H1 (cell line): Measurements from ENCODE around the gene NSFL1C. TPM values are rescaled to one million over a fixed set of nuclear protein-coding genes. Genes with fewer than 3 reads are reported as not detected.

ENCODE experiments used
- CTCF ChIA-PET: fragments of 300-600 bp; sonication (Branson Sonifier 250); formaldehyde crosslinking; loops from one replicate; lab custom pipeline; 2021; ENCODE audit not compliant: partially characterized antibody; lab: Charles Lee
- POLR2A ChIA-PET: fragments of 300-600 bp; sonication (Branson Sonifier 250); formaldehyde crosslinking; loops from one replicate; lab custom pipeline; 2021; ENCODE audit warnings: inconsistent platforms; ENCODE audit not compliant: partially characterized antibody; lab: Charles Lee
- DNase-seq, 2 experiments: peaks; one replicate each; pipeline versions ENCODE4 v3.0.0 to v3.0.0-alpha.2; 2010 to 2022; ENCODE audit warnings: low spot score in 2 of 2, low read depth in 1 of 2, mixed read lengths in 1 of 2
- FAIRE-seq: peaks from 2 replicates; lab custom pipeline; 2011; peaks lifted over from hg19 to GRCh38; lab: Jason Lieb, UNC
- H2AFZ ChIP-seq: 2 replicates; pipeline ENCODE4 v1.8.1; 2012; ENCODE audit warnings: low read length, inconsistent platforms
- H2AK5ac ChIP-seq: 2 replicates; pipeline ENCODE4 v1.6.1; 2013; ENCODE audit warnings: low read depth, low read length
- H2BK120ac ChIP-seq: replicated peaks from 2 replicates; pipeline ENCODE3; 2013; ENCODE audit warnings: low read depth, low read length, inconsistent platforms
- H2BK12ac ChIP-seq: 2 replicates; pipeline ENCODE4 v1.6.1; 2013; ENCODE audit warnings: low read depth, low read length
- H2BK15ac ChIP-seq: 2 replicates; pipeline ENCODE4 v1.6.1; 2013; ENCODE audit warnings: low read length
- H2BK20ac ChIP-seq: 2 replicates; pipeline ENCODE4 v1.6.1; 2013; ENCODE audit warnings: low read length
- H2BK5ac ChIP-seq: 2 replicates; pipeline ENCODE4 v1.6.1; 2013; ENCODE audit warnings: low read depth, low read length
- H3K14ac ChIP-seq: 2 replicates; pipeline ENCODE4 v1.6.1; 2013; ENCODE audit warnings: inconsistent platforms; ENCODE audit not compliant: insufficient read length
- H3K18ac ChIP-seq: 2 replicates; pipeline ENCODE4 v1.6.1; 2013; ENCODE audit warnings: low read length; ENCODE audit errors: extremely low read depth
- H3K23ac ChIP-seq: 2 replicates; pipeline ENCODE4 v1.6.1; 2013; ENCODE audit warnings: inconsistent platforms; ENCODE audit not compliant: insufficient read length
- H3K23me2 ChIP-seq: 2 replicates; pipeline ENCODE4 v1.6.1; 2013; ENCODE audit warnings: low read depth, low read length
- H3K27ac ChIP-seq: 2 replicates; pipeline ENCODE4 v1.6.1; 2011; ENCODE audit warnings: low read depth, low read length, inconsistent platforms
- H3K27me3 ChIP-seq, 4 experiments: replicated peaks in 1 of 4; 1 replicate in 1 of 4; 2 replicates in 3 of 4; pipeline versions ENCODE4 v1.6.1 to v1.8.1; 2011 to 2013; ENCODE audit warnings: low read length in 3 of 4, mild to moderate bottlenecking in 3 of 4, inconsistent platforms in 2 of 4, mixed read lengths in 2 of 4, moderate library complexity in 1 of 4; ENCODE audit not compliant: control insufficient read depth in 3 of 4, insufficient read depth in 3 of 4; ENCODE audit errors: extremely low read depth in 1 of 4
- H3K36me3 ChIP-seq, 4 experiments: 2 replicates each; pipeline versions ENCODE4 v1.6.1 to v1.8.1; 2011 to 2013; ENCODE audit warnings: mild to moderate bottlenecking in 4 of 4, low read length in 3 of 4, moderate library complexity in 2 of 4, control low read depth in 1 of 4, inconsistent platforms in 1 of 4; ENCODE audit not compliant: insufficient read depth in 4 of 4, control insufficient read depth in 2 of 4
- H3K4ac ChIP-seq: replicated peaks from 2 replicates; pipeline ENCODE3; 2013; ENCODE audit warnings: low read length, low read depth, mixed read lengths, inconsistent platforms; ENCODE audit not compliant: insufficient read length
- H3K4me1 ChIP-seq, 4 experiments: replicated peaks in 1 of 4; 1 replicate in 1 of 4; 2 replicates in 3 of 4; pipeline versions ENCODE4 v1.6.1 to v1.8.1; 2011 to 2013; ENCODE audit warnings: low read length in 3 of 4, inconsistent platforms in 2 of 4, mixed read lengths in 1 of 4; ENCODE audit not compliant: insufficient read depth in 4 of 4, control insufficient read depth in 3 of 4
- H3K4me2 ChIP-seq, 2 experiments: 2 replicates each; pipeline versions ENCODE4 v1.6.1 to v1.8.1; 2011 to 2013; ENCODE audit warnings: low read depth in 2 of 2, low read length in 2 of 2, control low read depth in 1 of 2, inconsistent platforms in 1 of 2, mild to moderate bottlenecking in 1 of 2; ENCODE audit not compliant: insufficient read depth in 1 of 2
- H3K4me3 ChIP-seq, 4 experiments: fragments of 200-600, 300-600 bp in 1 of 4; sonication (generic), shearing (Covaris generic), sonication (Bioruptor Twin) in 1 of 4; 2 replicates each; pipeline versions ENCODE4 v1.5.1 to v1.8.1; 2011 to 2016; ENCODE audit warnings: low read length in 4 of 4, low read depth in 3 of 4, control low read depth in 2 of 4, inconsistent platforms in 2 of 4, mild to moderate bottlenecking in 2 of 4, mixed read lengths in 1 of 4, moderate library complexity in 1 of 4; ENCODE audit not compliant: insufficient read depth in 2 of 4; ENCODE audit errors: extremely low read depth in 1 of 4
- H3K56ac ChIP-seq: replicated peaks from 2 replicates; pipeline ENCODE3; 2013; ENCODE audit warnings: low read depth, mild to moderate bottlenecking, mixed read lengths, low read length, inconsistent platforms; ENCODE audit not compliant: insufficient read length
- H3K79me1 ChIP-seq: 2 replicates; pipeline ENCODE4 v1.6.1; 2013; ENCODE audit warnings: low read depth, low read length, control low read depth
- H3K79me2 ChIP-seq, 2 experiments: 2 replicates each; pipeline versions ENCODE4 v1.6.1 to v1.8.1; 2012 to 2013; ENCODE audit warnings: low read length in 2 of 2, mild to moderate bottlenecking in 2 of 2, inconsistent platforms in 1 of 2; ENCODE audit not compliant: insufficient read depth in 2 of 2, control insufficient read depth in 1 of 2
- H3K9ac ChIP-seq, 4 experiments: replicated peaks in 1 of 4; 1 replicate in 1 of 4; 2 replicates in 3 of 4; pipeline versions ENCODE4 v1.6.1 to v1.8.1; 2011 to 2013; ENCODE audit warnings: low read depth in 3 of 4, low read length in 3 of 4, control low read depth in 2 of 4, mild to moderate bottlenecking in 2 of 4, moderate library complexity in 2 of 4, inconsistent platforms in 1 of 4; ENCODE audit errors: extremely low read depth in 1 of 4
- H3K9me3 ChIP-seq, 2 experiments: 2 replicates each; pipeline versions ENCODE4 v1.6.1 to v1.8.1; 2012 to 2013; ENCODE audit warnings: mild to moderate bottlenecking in 2 of 2, moderate library complexity in 2 of 2, control low read depth in 1 of 2, inconsistent platforms in 1 of 2, low read depth in 1 of 2, low read length in 1 of 2, mixed read lengths in 1 of 2; ENCODE audit not compliant: insufficient read depth in 2 of 2
- H4K20me1 ChIP-seq, 2 experiments: replicated peaks in 1 of 2; 2 replicates each; pipeline versions ENCODE3 to v1.8.1; 2011 to 2013; ENCODE audit warnings: inconsistent platforms in 2 of 2, low read length in 2 of 2, mild to moderate bottlenecking in 1 of 2; ENCODE audit not compliant: insufficient read depth in 2 of 2, control insufficient read depth in 1 of 2
- H4K5ac ChIP-seq: 2 replicates; pipeline ENCODE4 v1.6.1; 2013; ENCODE audit warnings: low read length, low read depth, mixed read lengths, inconsistent platforms; ENCODE audit not compliant: insufficient read length
- H4K8ac ChIP-seq: 2 replicates; pipeline ENCODE4 v1.8.0; 2013; ENCODE audit warnings: mild to moderate bottlenecking, moderate library complexity, low read length, inconsistent platforms; ENCODE audit not compliant: insufficient read depth; ENCODE audit errors: extremely low read depth
- H4K91ac ChIP-seq: replicated peaks from 2 replicates; pipeline ENCODE3; 2013; ENCODE audit warnings: low read length, mixed read lengths, inconsistent platforms; ENCODE audit not compliant: insufficient read length
- CHD2 ChIP-seq: IDR thresholded peaks from 2 replicates; pipeline ENCODE4 v1.6.1; 2012; ENCODE audit warnings: low read length, improper control_type of control experiment
- CREB1 ChIP-seq: IDR thresholded peaks from 2 replicates; pipeline ENCODE4 v1.6.1; 2012; ENCODE audit warnings: inconsistent platforms
- WGBS, 2 experiments: shearing (Covaris generic) in 1 of 2; methylation state at CpG; one replicate each; pipeline versions ENCODE4 v1.1.6 to v1.1.7; 2013 to 2015; ENCODE audit warnings: low lambda C conversion rate in 2 of 2, mixed read lengths in 2 of 2, inconsistent platforms in 1 of 2, low coverage in 1 of 2, missing lambda C conversion rate in 1 of 2; ENCODE audit not compliant: insufficient replicate concordance in 2 of 2, insufficient coverage in 1 of 2, insufficient read length in 1 of 2; ENCODE audit errors: extremely low coverage in 1 of 2, missing lambda C conversion rate in 1 of 2; 5-methylcytosine and 5-hydroxymethylcytosine counted together
- polyA plus RNA-seq, 7 experiments: library from polyadenylated mRNA; depleted of rRNA in 3 of 7; stranded (reverse) in 5 of 7; unstranded in 2 of 7; fragments of >200 nt in 5 of 7; fragments of 200-250 nt in 2 of 7; gene quantifications; 1 replicate in 5 of 7; 2 replicates in 1 of 7; 4 replicates in 1 of 7; pipeline versions ENCODE4 v1.2.1 to v1.2.3, GENCODE V29; 2011 to 2013; ENCODE audit warnings: missing spikeins in 2 of 7, mixed read lengths in 2 of 7
- total RNA-seq: library from RNA; stranded (reverse); fragmentation: NEBNext Ultra II Directional; extraction: Animal tissue kit (Norgen Biotek cat#: 25700); gene quantifications from 2 replicates; pipeline ENCODE4 v1.2.1, GENCODE V29; 2021

Gene NSFL1C
- total and polyA plus RNA-seq, 2 of the 8 experiments (the other 6 are each of a cell fraction or from before 2014, with no cell fraction given), result 21.6 to 98.0 TPM

DNA sequence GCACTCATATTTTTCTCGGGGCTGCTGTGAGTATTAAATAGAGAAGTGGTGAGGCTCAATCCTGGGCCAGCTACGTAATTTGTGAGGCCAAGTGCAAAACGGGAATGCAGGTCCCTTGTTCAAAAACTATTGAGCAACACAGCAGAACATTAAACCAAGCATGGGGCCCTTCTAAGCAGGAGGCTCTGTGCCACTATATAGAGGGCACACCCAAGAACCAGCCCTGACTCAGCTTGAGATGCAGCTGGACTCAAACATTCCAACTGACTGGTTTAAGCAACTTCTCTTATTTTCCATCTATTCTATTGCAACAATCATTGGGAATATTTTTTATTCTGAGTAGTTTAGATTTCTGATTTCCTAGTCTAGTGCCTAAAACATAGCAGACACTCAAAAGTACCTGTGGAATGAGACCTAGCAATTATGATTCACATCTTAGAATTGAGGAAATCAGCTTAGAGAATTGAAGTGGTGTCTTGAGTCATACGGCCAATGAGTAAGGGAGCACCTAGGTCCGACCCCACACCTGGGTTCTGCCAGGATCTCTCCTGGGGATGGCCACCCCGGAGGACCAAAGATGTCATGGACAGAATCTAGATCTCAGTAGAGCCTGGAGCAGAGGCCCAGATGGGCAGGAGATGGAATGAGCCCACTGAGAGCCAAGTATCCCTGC lies 23.3 kb upstream of the NSFL1C start:
- peaks cover 0 to 4% (median 1%) of the 10 kb centered on the region in 4 experiments; a peak in 2 of 7 replicates for H3K27me3 ChIP-seq
- ChIA-PET CTCF (interaction anchor here (0.8 to 2.3 kb wide), 8 partner anchors 11 to 275 kb away, joined by 3 to 22 read pairs (median 3); partner anchors contain the start of gene NSFL1C), POLR2A (interaction anchor here (0.8 to 2.7 kb wide), 2 partner anchors 10 to 13 kb away, joined by 3 to 7 read pairs; no protein-coding TSS in a partner anchor)
- H3K4me1 ChIP-seq, result no peaks in the 10 kb centered on the region
- H2BK5ac ChIP-seq, result no peak overlapping the region
- H4K20me1 ChIP-seq, result no peaks in the 10 kb centered on the region
- FAIRE-seq (no peak), DNase-seq (no peak)
- no peak overlapping the region for H3K27ac ChIP-seq
- H3K18ac ChIP-seq, result no peak overlapping the region
- H3K23ac ChIP-seq, result no peak overlapping the region
- H2BK15ac ChIP-seq, result no peak overlapping the region
- H3K23me2 ChIP-seq, result no peaks in the 10 kb centered on the region
- no peak overlapping the region for H3K14ac ChIP-seq
- H4K91ac ChIP-seq, result no peak overlapping the region
- no peaks in the 10 kb centered on the region for H3K79me2 ChIP-seq
- no peak overlapping the region for H3K4me2 ChIP-seq
- H3K56ac ChIP-seq, result no peak overlapping the region
- no peak overlapping the region for H3K4ac ChIP-seq
- no peak overlapping the region for H2BK120ac ChIP-seq
- no peak overlapping the region for H2BK20ac ChIP-seq
- no peaks in the 10 kb centered on the region for H3K9me3 ChIP-seq
- H3K36me3 ChIP-seq, result no peaks in the 10 kb centered on the region
- H2BK12ac ChIP-seq, result no peak overlapping the region
- 79% methylated on average over 6 of the region's 6 CpGs; no CpG with 5 or more reads in 1 of the 2 experiments for WGBS, 2 experiments
- H3K4me3 ChIP-seq, result no peak overlapping the region
- H4K5ac ChIP-seq, result no peak overlapping the region
- no peak overlapping the region for H4K8ac ChIP-seq
- H3K79me1 ChIP-seq, result no peaks in the 10 kb centered on the region
- no peak overlapping the region for H2AFZ ChIP-seq
- no peak overlapping the region for H3K9ac ChIP-seq
- H2AK5ac ChIP-seq, result no peak overlapping the region
- TF ChIP-seq CHD2 (no peak), CREB1 (no peak)
